ENCODE data around the gene CDKN2D. TPM values are rescaled to one million over a fixed set of nuclear protein-coding genes. Genes with fewer than 3 reads are reported as not detected.
A peak's percentile ranks its signal among the peaks of the same experiment; 100 is the strongest.
"Not testable (repeated sequence)": the region's sequence is repeated elsewhere in the genome, so short reads cannot be mapped to it uniquely, and the experiment has no call there.

CDKN2D gene
- total and polyA plus RNA-seq, 2 donors, result 40.3 to 42.3 TPM

DNA sequence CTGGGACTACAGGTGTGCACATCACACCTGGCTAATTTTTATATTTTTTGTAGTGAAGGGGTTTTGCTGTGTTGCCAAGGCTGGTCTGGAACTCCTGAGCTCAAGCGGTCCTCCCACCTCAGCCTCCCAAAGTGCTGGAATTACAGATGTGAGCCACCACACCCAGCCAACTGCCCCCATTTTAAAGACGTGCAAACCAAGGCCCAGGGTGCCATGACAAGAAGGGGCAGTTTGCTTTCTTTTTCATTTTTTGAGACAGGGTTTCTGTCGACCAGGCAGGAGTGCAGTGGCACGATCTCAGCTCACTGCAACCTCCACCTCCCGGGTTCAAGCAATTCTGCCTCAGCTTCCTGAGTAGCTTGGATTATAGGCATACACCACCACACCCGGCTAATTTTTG is 5.0 kb upstream of the CDKN2D start:
- not testable (repeated sequence) for H3K4me3 ChIP-seq (ENCODE audit: low read length in 2 of 2); H3K27me3 ChIP-seq (ENCODE audit: control insufficient read depth in 2 of 2, insufficient read depth in 1 of 2, low read length in 1 of 2); H3K9me3 ChIP-seq (ENCODE audit: control insufficient read depth in 2 of 2, insufficient read depth in 1 of 2, low read length in 1 of 2); H3K36me3 ChIP-seq (ENCODE audit: control insufficient read depth in 2 of 2, insufficient read depth in 2 of 2, low read length in 1 of 2); H3K27ac ChIP-seq (ENCODE audit: low read depth in 1 of 2, low read length in 1 of 2); DNase-seq (ENCODE audit: low read depth in 6 of 9, low spot score in 9 of 9)
- H3K4me1 ChIP-seq (ENCODE audit: control insufficient read depth in 2 of 2, insufficient read depth in 2 of 2, low read length in 2 of 2), result peaks cover 7 to 29% of the 10 kb centered on the region in 2 donors
- 97% methylated on average over 6 of the region's 6 CpGs for WGBS

DNA sequence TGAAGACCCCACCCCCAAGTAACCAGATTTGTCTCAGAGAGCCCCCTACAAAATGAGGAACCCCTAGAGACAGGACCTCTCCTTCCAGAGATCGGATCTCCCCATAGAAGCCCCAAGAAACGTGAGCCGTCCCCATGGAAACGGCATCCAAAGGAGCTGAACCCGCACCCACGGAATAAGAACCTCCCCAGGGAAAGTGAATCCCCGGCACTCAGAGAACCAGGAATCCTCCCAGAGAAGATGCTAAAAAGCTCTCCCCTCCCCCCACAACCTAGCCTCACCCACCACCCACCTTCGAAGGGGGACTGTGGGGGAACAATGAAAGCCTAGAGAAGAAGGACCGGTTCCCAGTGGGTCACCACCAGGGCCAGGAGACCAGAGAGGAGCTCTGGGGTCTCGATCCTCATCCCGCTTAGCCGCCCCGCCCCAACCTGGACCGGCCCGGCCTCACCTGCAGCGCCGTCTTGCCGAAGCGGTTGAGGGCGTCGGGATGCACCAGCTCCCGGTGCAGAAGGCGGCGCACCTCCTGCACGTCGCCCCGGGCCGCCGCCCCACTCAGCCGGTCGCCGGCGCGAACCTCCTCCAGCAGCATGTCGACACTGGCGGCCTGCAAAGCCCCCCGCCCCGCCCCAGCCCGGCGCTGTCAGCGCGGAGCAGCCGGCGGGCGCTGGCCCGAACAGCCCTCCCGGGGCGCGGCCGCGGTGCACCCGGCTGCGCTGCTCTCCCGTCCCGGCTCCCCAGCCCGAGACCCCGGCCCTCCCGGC is 535 bp downstream of the CDKN2D start:
- Histone ChIP-seq H3K27me3 (ENCODE audit: control insufficient read depth in 2 of 2, insufficient read depth in 1 of 2, low read length in 1 of 2) (no peaks in the 10 kb centered on the region), H3K27ac (ENCODE audit: low read depth in 1 of 2, low read length in 1 of 2) (peak overlapping the region; percentile 92 to 97), H3K4me1 (ENCODE audit: control insufficient read depth in 2 of 2, insufficient read depth in 2 of 2, low read length in 2 of 2) (peaks cover 26 to 67% of the 10 kb centered on the region in 2 donors), H3K36me3 (ENCODE audit: control insufficient read depth in 2 of 2, insufficient read depth in 2 of 2, low read length in 1 of 2) (peaks cover 10 to 21% of the 10 kb centered on the region in 2 donors), H3K9me3 (ENCODE audit: control insufficient read depth in 2 of 2, insufficient read depth in 1 of 2, low read length in 1 of 2) (peaks cover 0 to 5% of the 10 kb centered on the region in 2 donors), H3K4me3 (ENCODE audit: low read length in 2 of 2) (peak overlapping the region; percentile 90 to 93)
- under 1% methylated on average over 58 of the region's 58 CpGs for WGBS
- peak in 1 of 9 donors; percentile 26 for DNase-seq (ENCODE audit: low read depth in 6 of 9, low spot score in 9 of 9)

DNA sequence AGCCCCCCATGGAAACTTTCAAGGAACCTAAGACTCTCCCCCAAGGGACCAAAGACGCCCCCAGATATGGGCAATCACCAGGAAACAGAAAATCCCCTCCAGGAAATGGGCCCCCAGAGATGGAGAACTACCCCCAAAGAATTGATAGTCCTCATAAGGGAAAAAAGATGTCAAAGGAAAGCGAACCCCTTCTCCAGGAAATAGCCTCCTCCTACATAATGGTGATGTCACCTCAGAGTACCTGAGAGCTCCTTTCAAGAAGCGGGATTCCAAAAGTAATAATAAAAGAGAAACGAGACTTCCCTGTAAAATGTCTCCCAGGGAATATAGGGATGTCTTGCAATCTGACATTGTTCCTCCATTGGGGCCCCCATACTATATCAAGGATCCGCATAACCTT is 1.1 kb downstream of the CDKN2D start:
- peak in 1 of 9 donors; percentile 51 for DNase-seq (ENCODE audit: low read depth in 6 of 9, low spot score in 9 of 9)
- 12% methylated on average over 5 of the region's 5 CpGs for WGBS
- Histone ChIP-seq H3K27me3 (ENCODE audit: control insufficient read depth in 2 of 2, insufficient read depth in 1 of 2, low read length in 1 of 2) (no peaks in the 10 kb centered on the region), H3K4me1 (ENCODE audit: control insufficient read depth in 2 of 2, insufficient read depth in 2 of 2, low read length in 2 of 2) (peaks cover 28 to 67% of the 10 kb centered on the region in 2 donors), H3K4me3 (ENCODE audit: low read length in 2 of 2) (peak overlapping the region; percentile 90 to 93), H3K9me3 (ENCODE audit: control insufficient read depth in 2 of 2, insufficient read depth in 1 of 2, low read length in 1 of 2) (peaks cover 0 to 5% of the 10 kb centered on the region in 2 donors), H3K36me3 (ENCODE audit: control insufficient read depth in 2 of 2, insufficient read depth in 2 of 2, low read length in 1 of 2) (peaks cover 13 to 25% of the 10 kb centered on the region in 2 donors), H3K27ac (ENCODE audit: low read depth in 1 of 2, low read length in 1 of 2) (peak overlapping the region; percentile 92 to 97)

DNA sequence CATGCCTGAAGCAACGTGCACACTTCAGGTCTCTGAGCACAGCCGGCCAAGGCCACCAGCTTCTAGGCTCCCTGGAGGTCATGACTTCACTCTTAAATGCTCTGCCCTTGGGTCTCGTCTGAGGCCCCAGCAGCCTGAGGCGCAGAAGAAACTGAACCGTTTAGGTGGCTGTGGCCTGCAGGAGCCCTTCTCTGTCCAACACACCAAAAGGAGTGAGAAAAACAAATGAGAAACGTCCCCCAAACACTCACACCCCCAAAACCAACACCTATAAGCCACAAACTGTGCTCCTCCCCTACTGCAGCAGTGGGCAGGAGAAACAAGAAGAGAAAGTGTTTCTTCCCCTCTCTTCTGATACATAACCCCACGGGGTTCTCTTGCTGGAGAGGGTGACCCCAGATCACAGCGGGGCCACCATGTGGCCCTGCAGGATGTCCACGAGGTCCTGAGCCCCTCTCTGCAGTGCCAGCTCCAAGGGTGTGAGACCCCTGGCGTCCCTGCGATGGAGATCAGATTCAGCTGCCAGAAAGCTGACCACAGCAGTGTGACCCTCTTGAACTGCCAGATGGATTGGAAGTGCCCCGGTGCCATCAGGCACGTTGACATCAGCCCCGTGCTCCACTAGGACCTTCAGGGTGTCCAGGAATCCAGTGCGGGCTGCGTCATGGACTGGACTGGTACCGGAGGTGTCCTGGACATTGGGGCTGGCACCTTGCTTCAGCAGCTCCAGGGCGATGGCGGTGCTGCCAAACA is 1.9 kb downstream of the CDKN2D start:
- peaks cover 30 to 65% of the 10 kb centered on the region in 2 donors for H3K4me1 ChIP-seq (ENCODE audit: control insufficient read depth in 2 of 2, insufficient read depth in 2 of 2, low read length in 2 of 2)
- peak overlapping the region; percentile 90 to 93 for H3K4me3 ChIP-seq (ENCODE audit: low read length in 2 of 2)
- peak in 4 of 9 donors; percentile 33 to 72 (median 38) for DNase-seq (ENCODE audit: low read depth in 6 of 9, low spot score in 9 of 9)
- no peaks in the 10 kb centered on the region for H3K27me3 ChIP-seq (ENCODE audit: control insufficient read depth in 2 of 2, insufficient read depth in 1 of 2, low read length in 1 of 2)
- 47% methylated on average over 19 of the region's 19 CpGs for WGBS
- peaks cover 0 to 5% of the 10 kb centered on the region in 2 donors for H3K9me3 ChIP-seq (ENCODE audit: control insufficient read depth in 2 of 2, insufficient read depth in 1 of 2, low read length in 1 of 2)
- H3K27ac ChIP-seq (ENCODE audit: low read depth in 1 of 2, low read length in 1 of 2), result peak overlapping the region; percentile 92 to 97
- H3K36me3 ChIP-seq (ENCODE audit: control insufficient read depth in 2 of 2, insufficient read depth in 2 of 2, low read length in 1 of 2), result peaks cover 17 to 34% of the 10 kb centered on the region in 2 donors

DNA sequence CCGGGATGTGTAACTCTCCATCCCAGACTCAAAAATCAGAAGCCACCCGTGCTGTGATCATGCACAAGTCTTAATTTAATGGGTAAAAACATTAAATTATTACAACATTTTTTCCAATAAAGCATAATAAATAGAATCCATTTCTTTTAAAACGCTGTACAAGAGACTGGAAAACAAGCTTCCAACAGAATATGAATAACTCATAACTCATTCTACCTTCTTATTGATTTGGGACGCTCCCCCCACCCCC is 2.4 kb downstream of the CDKN2D start:
- peaks cover 0 to 5% of the 10 kb centered on the region in 2 donors for H3K9me3 ChIP-seq (ENCODE audit: control insufficient read depth in 2 of 2, insufficient read depth in 1 of 2, low read length in 1 of 2)
- 4% methylated on average over 4 of the region's 4 CpGs for WGBS
- peaks cover 30 to 67% of the 10 kb centered on the region in 2 donors for H3K4me1 ChIP-seq (ENCODE audit: control insufficient read depth in 2 of 2, insufficient read depth in 2 of 2, low read length in 2 of 2)
- H3K36me3 ChIP-seq (ENCODE audit: control insufficient read depth in 2 of 2, insufficient read depth in 2 of 2, low read length in 1 of 2), result peaks cover 22 to 39% of the 10 kb centered on the region in 2 donors
- H3K4me3 ChIP-seq (ENCODE audit: low read length in 2 of 2), result peak overlapping the region; percentile 90 to 93
- peak overlapping the region; percentile 92 to 97 for H3K27ac ChIP-seq (ENCODE audit: low read depth in 1 of 2, low read length in 1 of 2)
- DNase-seq (ENCODE audit: low read depth in 6 of 9, low spot score in 9 of 9), result no peak
- no peaks in the 10 kb centered on the region for H3K27me3 ChIP-seq (ENCODE audit: control insufficient read depth in 2 of 2, insufficient read depth in 1 of 2, low read length in 1 of 2)

DNA sequence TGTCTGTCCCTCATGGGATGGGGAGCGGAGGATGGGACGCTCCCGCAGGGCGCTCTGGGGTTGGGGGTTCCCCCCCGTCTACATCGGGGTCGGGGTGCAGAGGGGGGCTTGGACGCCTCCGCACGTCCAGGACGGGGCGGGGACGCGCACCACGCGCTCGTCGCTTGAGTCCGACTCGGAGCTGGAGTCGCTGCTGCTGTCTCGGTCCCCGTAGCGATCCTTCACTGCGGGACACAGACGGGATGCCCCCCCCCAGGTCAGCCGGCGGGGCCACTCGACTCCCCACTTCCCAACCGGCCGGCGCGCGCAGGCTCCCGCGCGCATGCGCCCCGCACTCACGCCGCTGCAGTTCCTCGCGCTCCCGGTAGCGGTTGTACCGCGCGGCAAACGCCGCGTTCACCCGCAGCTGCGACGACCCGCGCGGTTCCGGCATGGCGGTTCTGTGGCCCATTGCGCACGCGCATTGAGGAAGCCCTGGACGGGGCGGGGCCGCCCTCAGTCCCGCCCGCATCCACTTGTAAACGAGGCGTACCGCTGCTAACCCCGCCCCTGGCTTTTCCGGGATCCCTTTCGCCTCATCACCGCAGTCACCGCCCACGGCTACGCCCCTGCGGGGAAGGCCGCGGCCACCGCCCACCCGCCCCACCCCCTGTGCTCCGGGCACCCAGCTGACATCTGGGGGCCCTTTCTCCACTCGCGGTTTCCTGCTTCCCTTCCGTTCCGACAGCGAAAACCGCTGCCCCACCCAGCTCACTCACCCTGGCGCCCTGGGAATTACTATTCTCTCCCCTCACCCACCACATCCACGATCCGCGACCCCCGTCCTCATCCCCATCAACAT is 3.0 kb downstream of the CDKN2D start, which contains the start of gene KRI1:
Gene KRI1 (minus strand): TSS at position 444 of the 841 bp plus-strand sequence. CDS start 11 bp downstream, at position 433.
- peak; percentile 92 to 99 (median 97) for DNase-seq (ENCODE audit: low read depth in 6 of 9, low spot score in 9 of 9)
- Histone ChIP-seq H3K4me1 (ENCODE audit: control insufficient read depth in 2 of 2, insufficient read depth in 2 of 2, low read length in 2 of 2) (peaks cover 30 to 63% of the 10 kb centered on the region in 2 donors), H3K9me3 (ENCODE audit: control insufficient read depth in 2 of 2, insufficient read depth in 1 of 2, low read length in 1 of 2) (peaks cover 0 to 5% of the 10 kb centered on the region in 2 donors), H3K27ac (ENCODE audit: low read depth in 1 of 2, low read length in 1 of 2) (peak within 1 kb of the TSS; percentile 92 to 97), H3K4me3 (ENCODE audit: low read length in 2 of 2) (peak within 1 kb of the TSS; percentile 90 to 93), H3K36me3 (ENCODE audit: control insufficient read depth in 2 of 2, insufficient read depth in 2 of 2, low read length in 1 of 2) (peaks cover 27 to 44% of the 10 kb centered on the region in 2 donors), H3K27me3 (ENCODE audit: control insufficient read depth in 2 of 2, insufficient read depth in 1 of 2, low read length in 1 of 2) (no peaks in the 10 kb centered on the region)
- under 1% methylated on average over 94 of the region's 94 CpGs for WGBS

DNA sequence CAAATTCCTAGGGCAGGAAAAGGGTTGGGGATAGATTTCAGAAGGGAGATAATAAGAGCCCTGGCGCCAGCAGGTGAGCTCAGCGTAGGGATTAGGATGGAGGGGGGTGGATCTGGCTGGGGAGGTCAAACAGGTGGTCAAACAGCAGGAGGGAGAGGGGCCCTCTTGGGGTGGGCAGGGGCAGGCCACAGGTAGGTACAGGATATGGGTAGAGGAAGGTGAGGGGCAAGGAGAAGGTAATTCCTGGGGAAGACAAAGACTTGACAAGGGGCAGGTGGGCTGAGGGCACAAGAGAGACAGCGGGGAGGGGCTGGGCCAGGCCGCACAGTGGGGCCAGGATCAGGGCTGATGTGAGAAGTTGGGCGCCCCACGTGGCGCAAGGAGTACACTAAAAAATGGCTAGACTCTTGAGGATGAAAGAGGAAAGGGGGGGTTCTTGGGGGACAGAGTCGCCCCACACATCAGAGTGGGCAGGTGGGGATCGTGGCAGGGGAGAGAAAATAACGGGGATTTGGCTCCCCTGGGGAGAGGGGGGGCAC is 3.7 kb downstream of the CDKN2D start:
- DNase-seq (ENCODE audit: low read depth in 6 of 9, low spot score in 9 of 9), result peak in 3 of 9 donors; percentile 65 to 82 (median 66)
- H3K27me3 ChIP-seq (ENCODE audit: control insufficient read depth in 2 of 2, insufficient read depth in 1 of 2, low read length in 1 of 2), result no peaks in the 10 kb centered on the region
- H3K36me3 ChIP-seq (ENCODE audit: control insufficient read depth in 2 of 2, insufficient read depth in 2 of 2, low read length in 1 of 2), result peaks cover 34 to 51% of the 10 kb centered on the region in 2 donors
- WGBS, result 11% methylated on average over 10 of the region's 10 CpGs
- H3K4me1 ChIP-seq (ENCODE audit: control insufficient read depth in 2 of 2, insufficient read depth in 2 of 2, low read length in 2 of 2), result peaks cover 30 to 60% of the 10 kb centered on the region in 2 donors
- peak overlapping the region; percentile 92 to 95 for H3K27ac ChIP-seq (ENCODE audit: low read depth in 1 of 2, low read length in 1 of 2)
- peaks cover 0 to 5% of the 10 kb centered on the region in 2 donors for H3K9me3 ChIP-seq (ENCODE audit: control insufficient read depth in 2 of 2, insufficient read depth in 1 of 2, low read length in 1 of 2)
- H3K4me3 ChIP-seq (ENCODE audit: low read length in 2 of 2), result peak overlapping the region; percentile 90 to 93

DNA sequence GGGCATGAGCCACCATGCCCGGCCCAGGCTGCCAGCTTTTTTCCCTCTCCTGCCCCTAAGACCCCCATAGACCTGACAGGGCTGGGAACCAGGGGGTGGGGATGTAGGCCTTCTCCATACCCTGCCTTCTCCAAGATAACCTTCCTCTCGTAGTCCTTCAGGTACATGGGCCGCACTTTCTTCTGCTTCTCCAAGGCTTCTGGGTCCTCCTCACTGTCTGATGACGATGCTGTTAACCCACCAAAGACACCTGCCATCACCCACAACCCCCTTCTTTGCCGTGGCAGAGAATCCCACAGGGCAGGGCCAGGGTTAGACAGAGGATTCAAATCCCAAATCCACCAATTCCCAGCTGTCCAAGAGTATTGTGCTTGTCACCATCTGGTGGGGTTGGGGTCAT is 6.2 kb downstream of the CDKN2D start:
- Histone ChIP-seq H3K4me3 (ENCODE audit: low read length in 2 of 2) (no peak overlapping the region), H3K36me3 (ENCODE audit: control insufficient read depth in 2 of 2, insufficient read depth in 2 of 2, low read length in 1 of 2) (peaks cover 59 to 75% of the 10 kb centered on the region in 2 donors), H3K27me3 (ENCODE audit: control insufficient read depth in 2 of 2, insufficient read depth in 1 of 2, low read length in 1 of 2) (no peaks in the 10 kb centered on the region), H3K27ac (ENCODE audit: low read depth in 1 of 2, low read length in 1 of 2) (peak overlapping the region in 1 of 2 donors; percentile 43), H3K9me3 (ENCODE audit: control insufficient read depth in 2 of 2, insufficient read depth in 1 of 2, low read length in 1 of 2) (peaks cover 0 to 5% of the 10 kb centered on the region in 2 donors), H3K4me1 (ENCODE audit: control insufficient read depth in 2 of 2, insufficient read depth in 2 of 2, low read length in 2 of 2) (peaks cover 23 to 46% of the 10 kb centered on the region in 2 donors)
- WGBS, result 77% methylated on average over 5 of the region's 5 CpGs
- no peak for DNase-seq (ENCODE audit: low read depth in 6 of 9, low spot score in 9 of 9)

Measured in thymus (tissue), 11 donors.